ENCODE measurements around the gene ACSBG1.
A peak's percentile ranks its signal among the peaks of the same experiment; 100 is the strongest.
"Not testable (repeated sequence)": the region's sequence is repeated elsewhere in the genome, so short reads cannot be mapped to it uniquely, and the experiment has no call there.

ACSBG1 gene

DNA sequence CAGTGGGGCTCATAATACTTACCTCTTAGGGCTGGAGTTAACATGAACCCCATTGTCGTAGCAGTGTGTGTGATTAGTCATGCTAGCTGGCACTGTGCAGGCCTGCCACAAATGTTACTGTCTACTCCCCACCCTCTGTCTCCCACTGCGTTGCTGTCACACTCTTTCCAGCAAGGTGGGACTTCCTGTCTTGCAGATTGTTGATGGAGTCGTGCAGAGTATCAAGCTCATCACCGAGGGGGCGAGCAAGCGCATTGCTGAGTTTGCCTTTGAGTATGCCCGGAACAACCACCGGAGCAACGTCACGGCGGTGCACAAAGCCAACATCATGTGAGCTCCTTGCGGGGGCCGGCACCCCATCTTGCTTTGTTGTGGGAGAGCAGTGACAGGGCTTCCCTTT, 72.3 kb downstream of the ACSBG1 start:
- peak in 2 of 5 experiments; percentile 24 to 54 for DNase-seq

DNA sequence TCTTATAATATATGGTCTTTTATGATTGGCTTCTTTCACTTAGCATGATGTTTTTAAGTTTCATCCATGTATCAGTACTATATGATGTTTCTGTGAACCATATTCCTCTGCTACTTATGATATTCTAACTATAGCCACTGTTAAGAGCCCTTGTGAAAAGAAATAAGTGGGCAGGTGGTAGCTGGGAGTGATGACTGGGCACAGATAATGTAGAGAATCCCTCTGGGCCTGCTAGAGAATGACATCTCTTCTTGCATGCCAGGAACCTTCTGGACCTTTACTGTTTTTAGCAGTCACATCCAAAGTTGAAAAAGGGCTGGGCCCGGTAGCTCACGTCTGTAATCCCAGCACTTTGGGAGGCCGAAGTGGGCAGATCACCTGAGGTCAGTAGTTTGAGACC, 75.0 kb downstream of the ACSBG1 start:
- no peak for DNase-seq

DNA sequence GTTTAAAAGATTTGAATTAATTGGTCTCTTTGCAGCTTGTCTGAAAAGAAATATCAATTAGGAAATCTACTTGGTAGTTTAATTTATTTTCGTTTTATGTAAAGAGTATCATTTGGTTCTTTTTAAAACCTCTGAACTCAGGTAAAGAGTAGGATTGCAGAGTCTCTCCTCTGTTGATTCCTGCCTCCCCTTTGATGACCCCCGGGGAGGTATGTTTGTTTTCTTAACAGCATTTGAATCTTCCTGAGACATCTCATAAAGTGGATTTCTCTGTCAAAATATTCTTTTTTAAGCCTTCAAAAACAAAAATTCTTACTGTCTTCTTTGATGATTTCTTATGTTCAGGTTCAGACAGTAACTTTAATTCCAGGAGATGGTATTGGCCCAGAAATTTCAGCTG, 77.2 kb downstream of the ACSBG1 start:
- no peak for DNase-seq

DNA sequence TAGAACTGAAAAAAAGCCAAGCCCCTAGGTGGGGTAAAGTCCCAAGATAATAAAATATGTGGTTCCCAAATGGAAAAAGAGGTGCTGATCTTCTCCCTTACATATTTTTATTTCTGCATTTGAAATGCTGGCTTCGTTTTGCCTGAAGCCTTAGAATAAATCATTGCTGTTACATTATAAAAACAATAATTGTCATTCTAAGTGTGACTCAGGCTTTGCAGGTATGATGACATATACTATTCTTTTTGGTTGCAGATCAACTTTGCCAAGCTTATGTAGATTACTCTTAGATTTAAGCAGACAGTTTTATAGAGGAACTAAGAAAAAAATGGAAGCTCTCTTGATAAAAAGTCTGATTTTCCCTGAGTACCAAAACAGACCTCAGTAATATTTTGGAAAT, 77.7 kb downstream of the ACSBG1 start:
- DNase-seq, result no peak

DNA sequence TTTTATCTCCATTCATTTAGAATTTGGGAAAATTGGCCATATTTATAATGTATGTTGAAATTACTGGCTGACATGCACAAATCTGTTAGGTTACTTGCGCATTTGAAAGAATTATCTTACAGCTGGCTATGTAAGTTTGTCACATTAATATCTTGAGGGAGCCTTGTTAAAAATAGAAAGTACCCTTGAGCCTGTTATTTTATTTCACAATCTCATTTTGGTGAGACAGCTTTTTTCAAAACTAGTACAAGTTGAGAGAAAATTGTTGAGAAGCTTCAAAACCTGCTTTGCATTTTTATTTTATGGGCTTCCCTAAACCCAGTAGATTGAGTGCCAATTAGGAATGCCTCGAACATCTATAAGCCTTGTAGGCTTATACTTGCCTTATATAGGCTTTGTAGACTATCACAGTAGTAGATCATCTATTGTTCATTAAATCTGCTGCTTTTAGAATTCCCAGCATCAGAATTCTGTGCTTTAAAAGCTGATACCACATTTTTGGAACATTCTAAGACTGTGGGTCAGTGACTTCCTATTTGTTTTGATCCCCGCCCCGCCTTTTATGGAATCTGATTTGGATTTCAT, 78.9 kb downstream of the ACSBG1 start:
- no peak for DNase-seq

DNA sequence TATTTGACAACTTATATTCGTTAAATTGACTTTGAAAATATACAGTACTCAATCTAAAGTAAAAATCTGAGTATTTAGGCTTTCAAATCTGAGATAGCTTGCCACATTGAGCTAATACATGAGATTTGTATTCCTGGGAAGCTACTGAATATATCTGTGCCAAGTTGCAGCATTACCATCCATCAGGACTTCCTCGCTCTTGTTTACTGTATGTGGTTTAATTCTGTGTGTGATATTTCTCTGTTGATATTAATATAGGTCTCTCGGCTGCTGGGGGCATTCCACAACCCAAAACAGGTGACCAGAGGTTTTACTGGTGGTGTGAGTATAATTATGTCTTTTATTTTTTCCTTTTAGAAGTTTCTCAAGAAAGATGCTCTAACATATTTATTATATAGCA, 79.4 kb downstream of the ACSBG1 start:
- DNase-seq, result no peak

DNA sequence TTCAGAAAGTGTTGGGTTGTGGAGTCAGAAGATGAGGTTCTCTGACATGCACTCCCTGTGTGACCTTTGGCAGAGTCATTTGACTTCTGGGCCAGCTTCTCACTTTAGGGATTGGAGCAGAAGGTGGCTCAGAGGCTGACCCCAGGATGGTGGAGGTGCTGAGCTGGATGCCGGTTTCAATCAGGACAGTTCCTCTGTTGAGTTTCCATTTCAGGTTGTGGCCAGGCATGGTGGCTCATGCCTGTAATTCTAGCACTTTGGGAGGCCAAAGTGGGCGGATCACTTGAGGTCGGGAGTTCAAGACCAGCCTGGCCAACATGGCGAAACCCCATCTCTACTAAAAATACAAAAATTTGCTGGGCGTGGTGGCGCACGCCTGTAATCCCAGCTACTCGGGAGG, 83.3 kb downstream of the ACSBG1 start:
- DNase-seq, result not testable (repeated sequence)

DNA sequence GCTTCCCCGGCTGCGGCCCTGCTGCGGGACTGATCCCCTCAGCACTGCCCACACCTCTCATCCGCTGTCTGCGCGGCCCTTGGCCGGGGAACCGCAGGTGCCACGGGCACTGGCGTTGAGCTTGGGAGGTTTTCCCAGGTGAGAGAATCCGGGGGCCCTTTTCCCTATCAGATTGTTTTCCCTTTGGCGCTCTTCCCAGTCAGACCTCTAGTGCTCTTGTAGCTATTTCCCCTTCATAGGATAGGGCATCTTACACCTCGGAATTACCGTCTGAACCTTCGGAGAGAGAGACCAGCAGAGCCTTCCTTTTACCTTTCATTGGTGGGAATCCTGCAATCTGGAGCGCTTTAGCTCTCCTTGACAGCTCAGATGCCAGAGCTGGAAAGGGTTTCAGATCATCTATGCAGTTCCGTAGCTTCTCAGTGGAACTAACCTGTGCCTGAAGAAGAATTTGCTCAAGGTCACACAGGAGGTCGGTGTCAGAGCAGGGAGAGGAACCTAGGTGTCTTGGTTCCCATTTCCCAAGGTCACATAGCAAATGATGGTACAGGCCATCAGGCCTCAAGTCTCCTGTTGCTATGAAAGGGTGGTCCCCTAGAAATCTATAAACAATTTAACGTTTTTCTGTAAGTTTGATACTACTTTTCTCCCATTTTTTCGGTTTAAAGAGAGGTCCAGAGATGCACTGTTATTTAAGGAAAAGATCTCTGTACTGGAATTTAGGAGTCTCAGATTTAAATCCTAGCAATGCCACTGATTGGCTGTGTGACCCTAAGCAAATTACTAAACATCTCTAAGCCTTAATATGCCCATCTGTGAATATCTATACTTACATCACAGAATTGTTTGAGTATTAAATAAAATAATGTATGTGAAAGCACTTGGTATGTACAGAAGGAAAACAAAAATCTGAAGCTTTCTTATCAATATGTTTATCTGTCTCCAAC, 84.3 kb downstream of the ACSBG1 start:
- DNase-seq, result no peak

DNA sequence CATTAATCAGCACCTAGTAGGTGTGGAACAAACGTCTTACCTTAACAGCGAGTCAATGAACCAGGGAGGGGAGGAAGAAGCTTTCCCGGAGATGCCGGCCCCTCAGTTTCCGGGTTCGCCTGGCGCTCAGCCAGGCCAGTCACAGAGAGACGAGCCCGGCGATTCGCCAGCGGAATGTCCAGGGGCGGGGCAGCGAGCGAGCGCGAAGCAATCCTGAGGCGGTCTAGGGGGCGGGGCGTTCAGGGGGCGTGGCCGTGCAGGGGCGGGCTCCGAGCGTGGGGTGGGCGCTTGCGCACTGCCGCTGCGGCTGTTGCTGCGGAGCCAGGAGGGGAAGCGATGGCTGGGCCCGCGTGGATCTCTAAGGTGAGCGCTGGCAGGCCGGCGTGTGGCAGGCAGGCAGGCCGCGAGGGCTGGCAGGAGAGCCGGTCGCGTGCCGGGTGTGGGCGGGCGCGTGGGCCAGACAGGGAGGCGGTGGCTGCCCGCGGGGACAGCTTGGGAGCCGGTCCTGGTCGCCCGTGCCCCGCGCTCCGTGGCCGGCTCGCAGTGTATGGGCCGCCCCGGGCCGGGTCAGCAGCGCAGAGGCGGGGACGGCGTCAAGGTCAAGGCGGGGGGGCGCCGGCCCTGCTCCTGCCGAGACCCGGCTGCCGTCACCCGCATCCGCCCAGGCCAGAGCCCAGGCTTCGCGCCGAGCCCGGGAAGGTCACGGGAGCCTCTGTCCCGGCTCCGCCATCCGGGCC, 85.1 kb downstream of the ACSBG1 start, which contains the start of gene IDH3A:
Gene IDH3A, plus strand, starts transcription at position 295 of the 737 bp plus-strand sequence. Its CDS starts 42 bp downstream, at position 337.
- peak; percentile 96 to 100 (median 100) for DNase-seq

DNA sequence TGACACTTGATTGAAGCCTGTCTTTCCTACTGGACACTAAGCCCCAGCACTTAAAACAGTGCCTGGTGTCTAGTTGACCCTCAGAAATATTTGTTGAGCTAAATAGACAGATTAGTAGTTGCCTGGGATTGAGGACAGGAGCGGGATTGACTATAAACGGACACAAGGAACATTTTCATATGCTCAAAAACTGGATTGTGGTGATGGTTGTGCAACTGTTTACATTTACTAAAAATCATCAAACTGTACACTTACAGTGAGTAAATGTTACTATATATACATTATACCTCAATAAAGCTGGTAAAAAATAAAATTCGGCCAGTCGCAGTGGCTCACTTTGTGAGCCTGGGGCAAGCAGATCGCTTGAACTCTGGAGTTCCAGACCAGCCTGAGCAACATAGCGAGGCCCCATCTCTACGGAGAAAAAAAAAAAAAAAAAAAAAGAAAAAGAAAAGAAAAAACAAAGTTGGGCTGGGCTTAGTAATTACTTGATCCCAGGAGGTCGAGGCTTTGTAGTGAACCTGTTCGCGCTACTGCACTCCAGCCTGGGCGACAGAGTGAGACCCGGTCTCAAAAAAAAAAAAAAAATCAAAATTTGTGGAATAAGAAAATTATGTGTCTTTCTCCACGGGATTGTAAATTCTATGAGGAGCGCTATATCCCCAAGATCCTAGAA, 85.8 kb downstream of the ACSBG1 start:
- DNase-seq, result no peak

DNA sequence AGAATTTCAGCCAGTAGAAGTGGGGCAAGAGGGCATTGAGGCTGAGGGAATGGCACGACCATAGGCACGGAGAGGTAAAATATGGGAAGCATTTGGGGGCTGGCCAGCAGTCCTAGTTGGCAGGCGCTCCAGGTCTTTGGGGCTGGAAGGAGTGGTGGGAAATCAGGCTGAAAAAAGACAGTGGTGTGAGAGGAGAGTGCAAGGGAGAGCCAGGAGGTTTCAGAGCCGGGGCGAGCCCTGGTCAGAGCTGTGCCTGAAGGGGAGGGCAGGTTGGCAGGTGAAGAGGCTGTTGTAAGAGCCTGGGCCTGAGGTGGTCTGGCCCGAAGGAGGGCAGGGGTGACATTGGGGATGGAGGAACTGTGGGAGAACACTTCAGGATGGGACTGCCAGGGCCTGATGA, 86.8 kb downstream of the ACSBG1 start:
- no peak for DNase-seq

DNA sequence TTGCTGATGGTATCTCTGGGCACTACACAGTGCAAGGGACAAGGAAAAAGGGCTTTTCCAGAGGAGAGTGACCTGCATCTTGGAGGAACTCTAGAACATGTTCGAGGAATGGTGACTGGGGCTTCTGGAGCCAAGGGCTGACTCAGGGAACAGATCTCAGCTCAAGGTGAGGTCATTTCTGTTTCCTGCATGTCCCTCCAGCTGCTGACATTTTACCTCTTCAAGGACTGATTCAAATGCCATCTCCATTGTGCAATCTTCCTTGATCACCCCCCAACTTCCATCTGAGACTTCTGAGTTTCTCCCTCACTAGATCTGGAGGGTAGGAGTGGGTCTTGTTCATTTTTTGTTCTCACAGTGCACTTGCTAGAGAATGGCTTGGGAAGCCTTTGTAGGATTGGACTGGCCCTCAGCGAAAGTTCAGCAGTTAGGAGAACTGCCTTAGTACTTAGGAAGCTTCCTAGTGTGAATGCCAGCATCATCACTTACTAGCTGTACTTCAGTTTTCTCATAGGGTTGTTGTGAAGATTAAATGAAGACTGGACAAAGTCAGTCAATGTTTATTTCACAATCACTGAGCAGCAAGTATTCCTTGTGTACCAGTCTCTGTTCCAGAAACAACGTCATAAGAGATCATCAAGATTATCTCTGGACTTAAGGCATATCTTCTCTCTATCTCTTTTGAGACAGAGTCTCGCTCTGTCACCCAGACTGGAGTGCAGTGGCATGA, 87.8 kb downstream of the ACSBG1 start:
- no peak for DNase-seq

DNA sequence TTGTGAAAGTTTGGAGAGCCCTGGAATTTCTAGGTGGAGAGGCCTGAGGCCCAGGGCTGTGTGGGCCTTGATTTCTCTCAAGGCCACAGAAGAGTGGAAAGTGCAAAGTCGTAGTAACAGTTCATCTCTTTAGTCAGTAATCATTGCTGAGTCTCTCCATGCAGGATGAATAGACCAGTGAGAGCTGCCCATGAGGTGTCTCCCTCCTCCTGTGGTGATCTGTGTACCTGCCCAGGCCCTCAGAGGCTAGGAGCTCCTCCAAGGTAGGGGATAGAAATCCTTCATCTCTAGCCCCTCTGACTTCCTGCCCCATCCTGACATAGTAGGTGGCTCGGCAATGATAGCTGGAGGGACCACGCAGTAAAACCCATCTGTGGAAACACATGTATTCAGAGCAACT, 92.0 kb downstream of the ACSBG1 start:
- DNase-seq, result no peak

DNA sequence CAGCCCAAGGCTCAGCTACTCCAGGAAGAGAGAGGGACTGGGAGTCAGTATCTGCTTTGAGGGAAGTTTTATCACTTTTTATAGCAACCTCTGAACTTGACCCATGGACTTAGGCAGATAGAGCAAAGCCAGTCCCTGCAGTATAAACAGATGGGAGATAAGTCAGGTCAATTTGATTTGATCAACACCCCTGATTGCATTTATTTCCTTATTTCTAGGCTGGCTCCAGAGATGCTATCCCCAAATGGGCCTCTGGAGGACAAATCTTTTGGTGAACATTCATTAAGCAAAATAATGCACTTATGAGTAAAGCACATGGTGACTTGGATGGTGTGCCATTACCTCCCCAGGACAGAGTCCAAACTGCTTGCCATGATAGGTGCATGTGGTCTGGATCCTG, 94.1 kb downstream of the ACSBG1 start:
- DNase-seq, result no peak

DNA sequence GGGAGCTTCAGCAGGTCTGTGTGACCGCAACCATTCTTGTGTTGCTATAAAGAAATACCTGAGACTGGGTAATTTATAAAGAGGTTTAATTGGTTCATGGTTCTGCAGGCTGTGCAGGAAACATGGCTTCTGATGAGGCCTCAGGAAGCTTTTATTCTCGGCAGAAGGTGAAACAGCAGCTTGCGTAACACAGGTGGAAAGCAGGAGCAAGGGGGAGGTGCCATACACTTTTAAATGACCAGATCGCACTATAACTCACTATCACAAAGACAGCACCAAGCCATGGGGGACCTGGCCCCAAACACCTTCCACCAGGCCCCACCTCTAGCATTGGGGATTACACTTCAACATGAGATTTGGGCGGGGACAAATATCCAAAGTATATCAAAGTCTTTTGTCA, 94.8 kb downstream of the ACSBG1 start:
- DNase-seq, result no peak

DNA sequence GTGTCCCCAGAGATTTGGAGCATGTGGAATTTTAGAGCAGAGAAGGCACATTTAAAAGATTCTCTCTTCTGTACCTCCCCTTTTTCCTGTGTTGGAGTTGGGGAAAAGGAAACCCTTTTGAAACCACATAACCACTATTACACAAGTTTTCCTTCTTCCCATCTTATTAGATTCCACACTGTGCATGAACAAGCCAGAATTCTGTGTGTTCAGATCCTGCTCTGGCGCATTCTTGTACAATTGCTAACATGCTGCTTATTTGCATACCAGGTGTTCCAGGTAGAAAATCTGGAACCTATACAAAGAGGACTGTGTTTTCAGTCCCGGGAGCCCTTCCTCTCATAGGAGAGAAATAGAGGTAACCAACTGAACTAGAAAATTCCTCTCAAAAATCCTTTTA, 100.6 kb downstream of the ACSBG1 start:
- no peak for DNase-seq

DNA sequence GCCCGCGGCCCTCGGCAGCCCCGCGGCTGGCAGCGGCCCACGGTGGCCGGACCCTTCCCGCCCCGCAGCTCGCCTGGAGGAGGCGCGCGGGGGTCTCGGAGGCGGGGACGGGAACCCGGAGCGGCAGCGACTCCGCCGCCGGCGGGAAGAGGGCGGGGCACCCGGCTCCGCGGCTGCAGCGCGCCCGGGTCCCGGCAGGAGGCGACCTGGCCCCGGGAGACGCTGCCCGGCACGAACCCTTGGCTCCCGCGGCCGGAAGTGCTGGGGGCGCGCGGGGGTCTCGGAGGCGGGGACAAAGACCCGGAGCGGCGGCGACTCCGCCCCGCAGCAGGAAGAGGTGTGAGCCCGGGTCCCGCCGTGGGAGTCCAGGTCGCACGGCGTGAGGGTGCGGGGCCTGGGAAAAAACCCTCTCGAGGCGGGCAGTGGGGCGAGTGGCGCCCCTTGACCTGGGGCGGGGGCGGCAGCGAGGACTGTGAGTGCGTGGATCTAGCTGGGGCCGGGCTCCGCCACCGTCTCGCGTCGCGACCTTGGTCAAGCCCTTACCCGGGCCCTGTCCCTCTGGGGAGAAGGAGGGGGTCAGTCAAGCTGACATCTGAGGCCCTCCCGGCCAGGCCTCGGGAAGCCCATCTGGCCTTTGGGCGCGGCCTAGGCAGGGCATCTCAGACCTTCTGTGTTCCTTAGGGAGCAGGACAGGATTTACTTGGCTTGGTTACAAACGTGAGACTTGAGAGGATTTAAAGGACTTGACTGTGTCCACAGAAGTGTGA, 102.9 kb downstream of the ACSBG1 start, which contains the start of gene CIB2:
Gene CIB2, minus strand, starts transcription at position 151 of the 767 bp plus-strand sequence. CDS start 230 bp downstream, outside the sequence.
- peak; percentile 53 to 79 (median 65) for DNase-seq

DNA sequence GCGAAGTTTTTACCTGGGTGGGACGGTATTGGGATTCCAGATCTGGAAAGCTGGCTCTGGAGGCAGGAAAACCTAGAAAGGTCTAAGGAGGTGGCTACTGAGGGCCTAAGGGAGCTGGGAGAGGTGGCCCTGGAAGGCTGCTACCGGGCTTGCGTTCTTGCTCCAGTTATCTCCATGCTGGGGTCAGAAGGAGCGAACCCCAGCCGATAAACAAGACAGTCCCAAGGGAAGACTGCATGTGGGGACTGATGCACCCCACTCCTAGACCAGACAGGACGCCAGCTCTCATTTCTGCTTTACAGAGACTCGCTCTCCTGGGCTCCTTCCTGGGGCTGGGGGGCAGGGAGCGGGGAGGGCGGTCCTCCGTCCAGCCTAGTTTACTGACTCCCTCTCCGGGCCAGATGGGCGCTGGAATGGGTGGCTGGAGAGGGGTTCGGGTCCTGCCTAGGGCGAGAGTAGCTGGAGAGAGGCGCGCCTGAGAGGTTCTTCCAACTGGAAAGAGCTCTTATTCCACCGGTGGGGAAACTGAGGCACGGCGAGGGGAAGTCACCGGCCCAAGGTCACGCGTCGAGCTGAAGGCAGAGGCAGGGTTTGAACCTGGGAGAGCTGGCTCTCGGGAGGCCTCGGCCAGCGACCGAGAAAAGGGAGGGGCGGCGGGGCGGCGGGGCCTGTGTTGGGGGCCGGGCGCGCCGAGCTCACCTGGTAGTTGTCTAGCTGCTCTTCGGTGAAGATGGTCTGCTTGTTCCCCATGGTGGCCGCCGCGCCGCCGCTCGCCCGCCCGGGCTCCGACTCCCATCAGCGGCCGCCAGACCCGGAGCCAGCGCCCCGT, 103.7 kb downstream of the ACSBG1 start:
- DNase-seq, result peak in 1 of 5 experiments; percentile 20

DNA sequence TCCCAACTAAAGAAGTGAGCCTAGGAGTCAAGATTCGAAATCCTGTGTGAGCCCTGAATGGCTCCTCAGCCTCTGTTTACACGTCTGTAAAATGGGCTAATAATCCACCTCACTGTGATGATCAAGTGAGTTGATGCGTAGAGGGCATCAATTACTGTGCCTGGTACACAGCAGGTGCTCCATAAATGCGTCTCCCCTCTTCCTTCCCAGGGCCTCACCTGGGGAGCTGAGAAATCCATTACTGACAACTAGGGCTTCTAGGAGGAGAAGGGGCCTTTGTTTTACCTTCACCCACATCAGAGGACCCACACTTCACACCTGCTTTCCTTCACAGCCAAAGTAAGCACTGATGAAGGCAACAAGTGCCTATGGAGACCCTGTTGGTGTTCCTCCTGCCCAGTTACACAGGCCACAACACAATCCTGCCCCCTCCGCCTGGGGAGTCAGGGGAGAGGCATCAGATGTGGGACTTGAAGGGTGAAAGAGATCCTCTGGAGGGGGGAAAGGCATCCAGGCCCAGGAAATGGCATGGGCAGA, 104.5 kb downstream of the ACSBG1 start:
- DNase-seq, result no peak

All from T-helper 2 cell (primary cell).